ENCODE measurements around the gene ANO2.

ANO2 gene

GRCh38 chr12:5578775-5579174 is 366.3 kb downstream of the ANO2 start:
- DNase-seq (ENCODE audit: low spot score) = no peak

GRCh38 chr12:5577741-5578140 is 367.3 kb downstream of the ANO2 start:
- DNase-seq (ENCODE audit: low spot score) = no peak

GRCh38 chr12:5577211-5577612 is 367.8 kb downstream of the ANO2 start:
- no peak for DNase-seq (ENCODE audit: low spot score)

- DNase-seq (ENCODE audit: low spot score) = no peak
These were observed 369.1 kb downstream of the ANO2 start for GRCh38 chr12:5575987-5576386.

GRCh38 chr12:5575232-5575631 is 369.8 kb downstream of the ANO2 start:
- DNase-seq (ENCODE audit: low spot score) = no peak

GRCh38 chr12:5573390-5573789 is 371.7 kb downstream of the ANO2 start:
- no peak for DNase-seq (ENCODE audit: low spot score)

- no peak for DNase-seq (ENCODE audit: low spot score)
These were observed 373.9 kb downstream of the ANO2 start for GRCh38 chr12:5571115-5571514.

GRCh38 chr12:5570416-5570815 is 374.6 kb downstream of the ANO2 start:
- DNase-seq (ENCODE audit: low spot score) = no peak

GRCh38 chr12:5568325-5568981 is 376.6 kb downstream of the ANO2 start:
- no peak for DNase-seq (ENCODE audit: low spot score)

- DNase-seq (ENCODE audit: low spot score) = no peak
These were observed 377.9 kb downstream of the ANO2 start for GRCh38 chr12:5567016-5567725.

GRCh38 chr12:5565933-5566599 is 379.0 kb downstream of the ANO2 start:
- no peak for DNase-seq (ENCODE audit: low spot score)

- DNase-seq (ENCODE audit: low spot score) = no peak
These were observed 382.5 kb downstream of the ANO2 start for GRCh38 chr12:5562581-5562980.

GRCh38 chr12:5561846-5562245 is 383.2 kb downstream of the ANO2 start:
- no peak for DNase-seq (ENCODE audit: low spot score)

GRCh38 chr12:5561057-5561456 is 384.0 kb downstream of the ANO2 start:
- DNase-seq (ENCODE audit: low spot score) = no peak

GRCh38 chr12:5560265-5560664 is 384.8 kb downstream of the ANO2 start:
- no peak for DNase-seq (ENCODE audit: low spot score)

GRCh38 chr12:5557906-5558305 is 387.2 kb downstream of the ANO2 start:
- DNase-seq (ENCODE audit: low spot score) = no peak

- DNase-seq (ENCODE audit: low spot score) = no peak
These were observed 387.9 kb downstream of the ANO2 start for GRCh38 chr12:5556946-5557673.

GRCh38 chr12:5556033-5556614 is 388.9 kb downstream of the ANO2 start:
- DNase-seq (ENCODE audit: low spot score) = peak; percentile 7

GRCh38 chr12:5554711-5555110 is 390.3 kb downstream of the ANO2 start:
- no peak for DNase-seq (ENCODE audit: low spot score)

- DNase-seq (ENCODE audit: low spot score) = no peak
These were observed 396.0 kb downstream of the ANO2 start for GRCh38 chr12:5549011-5549410.

GRCh38 chr12:5548152-5548943 is 396.7 kb downstream of the ANO2 start:
- no peak for DNase-seq (ENCODE audit: low spot score)

Data from hematopoietic multipotent progenitor cell treated with erythropoietin and hydrocortisone succinate and interleukin-3 and kit ligand, for 17 days (in vitro differentiated cells).